HUES64 (cell line): Measurements from ENCODE around the gene METRN.
"Not testable (repeated sequence)": the region's sequence is repeated elsewhere in the genome, so short reads cannot be mapped to it uniquely, and the experiment has no call there.

Experiments used
- H3K27ac ChIP-seq: 2 replicates; pipeline ENCODE4 v1.7.0; 2013; ENCODE audit warnings: low read depth, low read length, inconsistent platforms
- H3K27me3 ChIP-seq: 2 replicates; pipeline ENCODE4 v1.6.1; 2013; ENCODE audit warnings: mild to moderate bottlenecking, low read length; ENCODE audit not compliant: insufficient read depth
- H3K36me3 ChIP-seq: 2 replicates; pipeline ENCODE4 v1.6.1; 2013; ENCODE audit warnings: mild to moderate bottlenecking, low read length; ENCODE audit not compliant: insufficient read depth
- H3K4me1 ChIP-seq: 2 replicates; pipeline ENCODE4 v1.6.1; 2013; ENCODE audit warnings: mild to moderate bottlenecking, low read length, moderate library complexity; ENCODE audit not compliant: insufficient read depth
- H3K4me3 ChIP-seq: 2 replicates; pipeline ENCODE4 v1.5.1; 2013; ENCODE audit warnings: mild to moderate bottlenecking, low read length, moderate library complexity
- H3K9ac ChIP-seq: 2 replicates; pipeline ENCODE4 v1.6.1; 2013; ENCODE audit warnings: mild to moderate bottlenecking, low read depth, low read length
- H3K9me3 ChIP-seq: 2 replicates; pipeline ENCODE4 v1.6.1; 2013; ENCODE audit warnings: low read depth, low read length; ENCODE audit not compliant: insufficient read depth
- WGBS: fragments of 150-250, 120-280 bp; methylation state at CpG from one replicate; pipeline ENCODE4 v1.1.7; 2013; ENCODE audit warnings: missing lambda C conversion rate; 5-methylcytosine and 5-hydroxymethylcytosine counted together

The METRN gene

GRCh38 chr16:706189-707061 lies 8.5 kb upstream of the METRN start:
- WGBS, result 6% methylated on average over 49 of the region's 49 CpGs
- Histone ChIP-seq H3K4me1 (no peaks in the 10 kb centered on the region), H3K27me3 (peaks cover 97% of the 10 kb centered on the region), H3K4me3 (peak overlapping the region; percentile 51), H3K9me3 (no peaks in the 10 kb centered on the region), H3K36me3 (no peaks in the 10 kb centered on the region), H3K27ac (no peak overlapping the region), H3K9ac (no peak overlapping the region)

GRCh38 chr16:707062-707538 lies 7.8 kb upstream of the METRN start:
- Histone ChIP-seq H3K27ac (no peak overlapping the region), H3K9me3 (no peaks in the 10 kb centered on the region), H3K36me3 (no peaks in the 10 kb centered on the region), H3K27me3 (peaks cover 92% of the 10 kb centered on the region), H3K4me1 (no peaks in the 10 kb centered on the region), H3K4me3 (no peak overlapping the region; the same call in 1 of the 2 replicates), H3K9ac (no peak overlapping the region)
- WGBS, result 44% methylated on average over 14 of the region's 14 CpGs

DNA sequence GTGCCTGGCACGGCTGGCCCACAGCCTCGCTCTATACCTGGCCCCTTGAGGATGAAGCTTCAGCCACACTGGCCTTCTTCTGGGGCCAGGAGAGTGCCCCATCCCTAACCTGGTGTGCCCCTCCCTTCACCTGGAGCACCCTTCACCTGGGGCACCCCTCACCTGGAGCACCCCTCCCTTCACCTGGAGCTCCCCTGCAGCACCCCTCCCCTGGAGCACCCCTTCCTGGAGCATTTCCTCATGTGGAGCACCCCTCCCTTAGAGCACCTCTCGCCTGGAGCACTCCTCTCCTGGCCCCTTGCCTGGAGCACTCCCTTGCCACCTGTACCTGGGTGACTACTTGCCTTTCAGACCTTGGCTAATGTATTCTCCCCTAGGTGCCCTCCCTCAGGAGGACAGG lies 6.9 kb upstream of the METRN start:
- Histone ChIP-seq H3K36me3 (no peaks in the 10 kb centered on the region), H3K4me1 (no peaks in the 10 kb centered on the region), H3K4me3 (no peak overlapping the region), H3K9ac (no peak overlapping the region), H3K27me3 (peaks cover 83% of the 10 kb centered on the region), H3K27ac (no peak overlapping the region), H3K9me3 (no peaks in the 10 kb centered on the region)
- 65% methylated on average over 3 of the region's 3 CpGs for WGBS

DNA sequence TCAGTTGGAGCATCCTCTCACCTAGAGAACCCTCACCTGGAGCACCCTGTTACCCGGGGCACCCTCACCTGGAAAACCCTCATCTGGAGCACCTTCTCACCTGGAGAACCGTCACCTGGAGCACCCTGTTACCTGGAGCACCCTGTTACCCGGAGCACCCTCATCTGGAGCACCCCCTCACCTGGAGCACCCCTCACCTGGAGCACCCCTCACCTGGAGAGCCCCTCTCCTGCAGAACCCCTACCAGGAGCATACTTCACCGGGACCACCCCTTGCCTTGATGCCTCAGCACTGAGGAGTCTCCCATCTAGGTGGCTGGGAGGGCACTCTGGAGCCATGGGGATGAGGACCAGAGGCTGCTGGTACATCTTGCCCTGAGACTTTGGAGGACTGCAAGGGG lies 6.0 kb upstream of the METRN start:
- WGBS, result 82% methylated on average over 3 of the region's 4 CpGs
- Histone ChIP-seq H3K27me3 (peaks cover 79% of the 10 kb centered on the region), H3K27ac (no peak overlapping the region)

DNA sequence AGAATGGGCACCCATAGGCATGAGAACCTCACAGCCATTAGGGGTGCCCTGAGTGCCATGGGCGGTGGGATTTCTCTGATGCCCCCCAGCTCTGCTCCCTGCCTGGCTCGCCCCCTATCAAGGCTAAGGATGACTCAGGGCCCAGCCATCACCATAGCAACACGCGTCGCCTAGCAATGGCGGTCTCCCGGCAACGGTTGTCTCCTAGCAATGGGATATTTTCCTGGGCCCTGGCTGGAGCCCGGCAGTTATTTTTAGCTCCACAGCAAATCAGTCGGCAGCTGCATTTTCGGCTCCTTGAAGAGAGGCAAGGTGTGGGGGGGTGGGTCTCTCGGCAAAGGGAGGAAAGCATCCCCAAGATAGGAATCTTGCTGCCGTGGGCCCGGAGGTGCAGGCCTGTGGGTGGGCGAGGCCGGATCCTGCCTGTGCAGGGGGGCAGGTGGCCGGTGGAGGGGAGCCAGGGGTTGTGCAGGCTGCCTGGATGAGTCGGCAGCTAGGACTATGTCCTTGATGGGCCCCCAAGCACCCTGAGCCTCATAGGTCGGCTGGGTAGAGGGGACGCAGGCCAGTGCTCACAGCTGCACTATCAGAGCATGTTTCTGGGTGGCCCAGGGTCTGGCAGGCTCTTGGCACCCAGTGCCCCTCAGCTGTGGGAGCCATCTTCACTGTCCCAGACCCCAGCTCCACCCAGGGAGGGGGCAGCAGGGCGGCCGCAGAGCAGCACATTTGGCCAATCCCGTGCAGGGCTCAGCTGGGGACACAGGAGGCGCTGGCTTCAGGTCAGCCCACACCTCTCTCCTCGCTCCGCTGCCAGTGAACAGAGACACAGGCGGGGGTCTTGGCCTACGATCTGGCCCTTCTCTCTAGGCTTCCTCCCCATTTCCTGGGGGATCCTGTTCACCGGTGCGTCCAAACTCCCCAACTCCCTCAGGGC lies 5.1 kb upstream of the METRN start:
- Histone ChIP-seq H3K27ac (no peak overlapping the region), H3K36me3 (no peaks in the 10 kb centered on the region), H3K27me3 (peaks cover 78% of the 10 kb centered on the region), H3K9me3 (no peaks in the 10 kb centered on the region), H3K4me3 (no peak overlapping the region), H3K9ac (no peak overlapping the region), H3K4me1 (no peaks in the 10 kb centered on the region)
- WGBS, result 45% methylated on average over 30 of the region's 30 CpGs

More for the DNA sequence above, 6.0 kb upstream of the METRN start:
- H3K4me3 ChIP-seq, result no peak overlapping the region
- no peaks in the 10 kb centered on the region for H3K4me1 ChIP-seq
- no peak overlapping the region for H3K9ac ChIP-seq
- no peaks in the 10 kb centered on the region for H3K36me3 ChIP-seq
- H3K9me3 ChIP-seq, result no peaks in the 10 kb centered on the region

GRCh38 chr16:710500-711075 lies 4.3 kb upstream of the METRN start:
- Histone ChIP-seq H3K36me3 (no peaks in the 10 kb centered on the region), H3K4me3 (no peak overlapping the region), H3K4me1 (no peaks in the 10 kb centered on the region), H3K9me3 (no peaks in the 10 kb centered on the region), H3K27me3 (peaks cover 75% of the 10 kb centered on the region), H3K9ac (no peak overlapping the region), H3K27ac (no peak overlapping the region)
- 82% methylated on average over 21 of the region's 21 CpGs for WGBS

DNA sequence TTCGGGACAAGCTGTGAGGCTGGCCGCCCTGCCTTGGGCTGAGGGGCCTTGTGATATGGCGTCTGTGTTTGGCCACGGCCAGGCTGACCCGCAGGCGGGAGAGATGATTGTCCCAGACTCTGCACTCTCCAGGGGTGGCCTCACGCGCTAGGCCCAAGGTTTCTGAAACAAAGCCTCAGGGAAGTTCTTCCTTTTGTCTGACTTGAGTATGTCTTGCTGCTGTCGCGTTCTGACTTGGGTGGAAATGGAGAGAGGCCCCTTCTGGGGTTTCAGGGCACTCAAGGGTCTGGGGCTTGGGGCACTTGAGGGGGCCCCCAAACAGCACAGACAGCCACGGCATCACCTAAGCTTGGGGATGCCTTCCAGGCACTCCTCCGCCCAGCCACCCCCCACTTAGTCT lies 3.8 kb upstream of the METRN start:
- 82% methylated on average over 12 of the region's 12 CpGs for WGBS
- H3K9me3 ChIP-seq, result no peaks in the 10 kb centered on the region
- H3K27me3 ChIP-seq, result peaks cover 77% of the 10 kb centered on the region
- no peak overlapping the region for H3K4me3 ChIP-seq
- no peaks in the 10 kb centered on the region for H3K36me3 ChIP-seq
- H3K4me1 ChIP-seq, result 0 out of 2 replicates have a peak, but pooled peaks cover 3% of the 10 kb centered on the region
- no peak overlapping the region for H3K9ac ChIP-seq
- no peak overlapping the region for H3K27ac ChIP-seq

DNA sequence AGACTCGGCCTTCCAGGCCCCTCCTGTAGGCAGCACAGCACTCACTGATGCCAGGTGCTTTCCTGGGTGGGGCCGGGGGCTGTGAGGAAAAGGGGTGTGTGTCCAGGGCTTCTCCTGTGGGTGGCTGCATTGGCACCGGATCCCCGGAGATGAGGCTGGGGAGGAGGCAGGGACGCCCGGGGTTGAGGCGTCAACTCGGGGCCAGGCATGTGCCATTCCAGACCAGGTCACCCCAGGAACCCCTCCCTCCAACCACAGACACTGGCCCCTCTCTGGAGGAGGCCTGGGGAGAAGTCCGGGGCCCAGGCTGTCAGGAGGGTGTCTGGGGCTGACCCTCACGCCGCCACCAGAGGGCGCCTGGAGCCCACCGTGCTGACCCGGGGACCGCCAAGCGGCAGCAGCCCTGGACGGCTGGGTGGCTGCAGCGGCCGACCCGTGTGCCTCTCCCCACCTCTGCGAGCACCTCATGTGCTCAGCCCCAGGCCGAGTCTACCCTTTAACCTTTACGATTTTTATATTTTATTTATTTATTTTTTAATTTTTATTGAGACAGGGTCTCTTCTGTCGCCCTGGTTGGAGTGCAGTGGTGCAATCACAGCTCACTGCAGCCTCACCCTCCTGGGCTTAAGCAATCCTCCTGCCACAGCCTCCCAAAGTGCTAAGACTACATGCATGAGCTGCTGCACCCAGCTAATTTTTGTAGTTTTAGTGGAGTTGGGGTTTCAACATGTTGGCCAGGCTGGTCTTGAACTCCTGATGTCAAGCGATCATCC lies 3.2 kb upstream of the METRN start:
- WGBS, result 19% methylated on average over 22 of the region's 25 CpGs

DNA sequence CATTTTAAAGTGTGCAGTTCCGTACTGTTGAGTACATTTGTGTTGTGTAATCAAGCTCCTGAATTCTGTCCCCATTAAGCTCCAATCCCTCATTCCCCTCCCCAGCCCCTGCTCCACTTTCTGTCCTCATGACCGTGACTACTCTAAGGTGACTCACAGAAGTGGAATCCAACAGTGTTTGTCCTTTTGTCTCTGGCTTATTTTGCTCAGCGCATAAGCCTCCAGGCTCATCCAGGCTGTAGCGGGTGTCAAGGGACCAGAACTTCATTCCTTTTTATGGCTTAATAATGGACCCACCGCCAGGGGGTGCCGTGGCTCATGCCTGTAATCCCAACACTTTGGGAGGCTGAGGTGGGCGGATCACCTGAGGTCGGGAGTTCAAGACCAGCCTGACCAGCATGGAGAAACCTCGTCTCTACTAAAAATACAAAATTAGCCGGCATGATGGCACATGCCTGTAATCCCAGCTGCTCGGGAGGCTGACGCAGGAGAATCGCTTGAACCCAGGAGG lies 2.1 kb upstream of the METRN start:
- H3K9ac ChIP-seq, H3K36me3 ChIP-seq, H3K9me3 ChIP-seq, H3K4me3 ChIP-seq, H3K27ac ChIP-seq: not testable (repeated sequence)
- 49% methylated on average over 12 of the region's 13 CpGs for WGBS
- Histone ChIP-seq H3K4me1 (peaks cover 11% of the 10 kb centered on the region; the same call in 1 of the 2 replicates), H3K27me3 (peaks cover 69% of the 10 kb centered on the region)

More for the DNA sequence above, 3.2 kb upstream of the METRN start:
- Histone ChIP-seq H3K9ac (no peak overlapping the region), H3K4me1 (peaks cover 10% of the 10 kb centered on the region; the same call in 1 of the 2 replicates), H3K36me3 (no peaks in the 10 kb centered on the region), H3K27me3 (peaks cover 77% of the 10 kb centered on the region), H3K4me3 (no peak overlapping the region), H3K9me3 (no peaks in the 10 kb centered on the region), H3K27ac (no peak overlapping the region)

DNA sequence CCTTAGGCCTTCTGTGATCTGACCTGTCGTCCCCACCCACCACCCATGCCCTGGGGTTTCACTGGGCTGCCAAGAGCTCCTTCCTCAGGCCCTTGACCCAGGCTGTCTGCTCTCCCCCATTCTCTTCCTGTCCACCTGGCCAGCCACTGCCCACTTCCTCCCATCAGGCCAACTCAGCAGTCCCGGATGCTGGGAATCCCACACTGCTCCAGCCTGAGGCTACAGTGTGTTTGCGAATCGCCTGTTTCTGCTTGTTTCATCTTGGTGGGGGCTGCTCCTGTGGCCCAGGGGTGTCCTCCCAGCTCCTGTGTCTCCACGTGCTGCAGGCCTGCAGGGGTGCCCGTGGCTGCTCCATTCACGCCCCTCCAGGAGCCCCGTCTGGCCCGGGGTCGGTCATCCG lies 839 bp upstream of the METRN start:
- no peaks in the 10 kb centered on the region for H3K36me3 ChIP-seq
- no peak overlapping the region for H3K4me3 ChIP-seq
- H3K27me3 ChIP-seq, result peaks cover 60% of the 10 kb centered on the region
- H3K27ac ChIP-seq, result no peak overlapping the region
- H3K9me3 ChIP-seq, result no peaks in the 10 kb centered on the region
- WGBS, result 85% methylated on average over 11 of the region's 11 CpGs
- peaks cover 11% of the 10 kb centered on the region; the same call in 1 of the 2 replicates for H3K4me1 ChIP-seq
- no peak overlapping the region for H3K9ac ChIP-seq
